IMR-90 (cell line): ENCODE measurements around the gene PLCH2. TPM values are rescaled to one million over a fixed set of nuclear protein-coding genes. Genes with fewer than 3 reads are reported as not detected.

Experiments used
- ATAC-seq: fragments of 200-7000 bp; cut with Tn5 transposase; 2 replicates; pipeline ENCODE4 v1.9.1; 2020; ENCODE audit warnings: low read depth, mild to moderate bottlenecking, moderate library complexity
- BruUV-seq: library from RNA; stranded (reverse); fragments of 400-500 nt; replicated peaks from 2 replicates; lab custom pipeline; 2021; lab: Mats Ljungman, UMichigan
- CTCF ChIA-PET: fragments of 300-600 bp; formaldehyde crosslinking; extraction: SDS; loops from one replicate; lab custom pipeline; 2021; ENCODE audit warnings: antibody characterized with exemption; lab: Yijun Ruan, JAX
- POLR2A ChIA-PET: fragments of 300-600 bp; sonication (Branson Sonifier 250); formaldehyde crosslinking; loops from one replicate; lab custom pipeline; 2022; ENCODE audit warnings: antibody characterized with exemption; ENCODE audit not compliant: unreplicated experiment; lab: Charles Lee
- DNase-seq: peaks from one replicate; pipeline ENCODE4 v3.0.0; 2013
- H2AFZ ChIP-seq: replicated peaks from 2 replicates; pipeline ENCODE3; 2013; ENCODE audit warnings: low read length, mild to moderate bottlenecking; ENCODE audit not compliant: poor library complexity
- H2AK5ac ChIP-seq: 2 replicates; pipeline ENCODE4 v1.6.1; 2013; ENCODE audit warnings: low read depth, low read length, inconsistent platforms
- H2AK9ac ChIP-seq: replicated peaks from 2 replicates; pipeline ENCODE3; 2013; ENCODE audit warnings: mild to moderate bottlenecking, low read depth, low read length, moderate library complexity; ENCODE audit not compliant: poor library complexity
- H2BK120ac ChIP-seq: 2 replicates; pipeline ENCODE4 v1.6.1; 2013; ENCODE audit warnings: low read depth, low read length, inconsistent platforms
- H2BK15ac ChIP-seq: 3 replicates; pipeline ENCODE4 v1.6.1; 2013; ENCODE audit warnings: low read depth, low read length, inconsistent platforms
- H2BK20ac ChIP-seq: 2 replicates; pipeline ENCODE4 v1.6.1; 2013; ENCODE audit warnings: low read depth, mild to moderate bottlenecking, inconsistent platforms, low read length, moderate library complexity
- H2BK5ac ChIP-seq: 2 replicates; pipeline ENCODE4 v1.6.1; 2013; ENCODE audit warnings: mild to moderate bottlenecking, low read depth, low read length, inconsistent platforms; ENCODE audit not compliant: poor library complexity, severe bottlenecking
- H3K14ac ChIP-seq: replicated peaks from 2 replicates; pipeline ENCODE4 v1.6.1; 2013; ENCODE audit warnings: low read depth, low read length, inconsistent platforms
- H3K18ac ChIP-seq: 2 replicates; pipeline ENCODE4 v1.6.1; 2013; ENCODE audit warnings: low read depth, low read length, control low read depth
- H3K23ac ChIP-seq: 2 replicates; pipeline ENCODE4 v1.6.1; 2013; ENCODE audit warnings: low read depth, low read length, inconsistent platforms
- H3K27ac ChIP-seq: 2 replicates; pipeline ENCODE4 v1.5.1; 2013; ENCODE audit warnings: mild to moderate bottlenecking, control low read depth, low read length; ENCODE audit not compliant: insufficient read depth
- H3K27me3 ChIP-seq: 2 replicates; pipeline ENCODE4 v1.6.1; 2013; ENCODE audit warnings: low read length; ENCODE audit not compliant: control insufficient read depth, insufficient read depth
- H3K36me3 ChIP-seq: 2 replicates; pipeline ENCODE4 v1.6.1; 2013; ENCODE audit warnings: low read length, mixed read lengths; ENCODE audit not compliant: control insufficient read depth, insufficient read depth
- H3K4ac ChIP-seq: 2 replicates; pipeline ENCODE4 v1.6.1; 2013; ENCODE audit warnings: low read depth, low read length, inconsistent platforms
- H3K4me1 ChIP-seq: 2 replicates; pipeline ENCODE4 v1.6.1; 2013; ENCODE audit warnings: low read length, mixed read lengths; ENCODE audit not compliant: control insufficient read depth, insufficient read depth
- H3K4me2 ChIP-seq: 2 replicates; pipeline ENCODE4 v1.6.1; 2013; ENCODE audit warnings: low read depth, mild to moderate bottlenecking, control low read depth, low read length, moderate library complexity
- H3K4me3 ChIP-seq: 2 replicates; pipeline ENCODE4 v1.5.1; 2013; ENCODE audit warnings: low read depth, mild to moderate bottlenecking, control low read depth, low read length, moderate library complexity; ENCODE audit not compliant: insufficient read depth
- H3K56ac ChIP-seq: 2 replicates; pipeline ENCODE4 v1.6.1; 2013; ENCODE audit warnings: low read length, inconsistent platforms; ENCODE audit not compliant: insufficient read depth; ENCODE audit errors: extremely low read depth
- H3K79me1 ChIP-seq, 2 experiments: 2 replicates each; pipeline ENCODE4 v1.6.1; 2013; ENCODE audit warnings: low read length in 2 of 2, inconsistent platforms in 1 of 2, low read depth in 1 of 2
- H3K9ac ChIP-seq: 2 replicates; pipeline ENCODE4 v1.6.1; 2013; ENCODE audit warnings: low read depth, low read length, control low read depth
- H3K9me1 ChIP-seq: 2 replicates; pipeline ENCODE4 v1.6.1; 2013; ENCODE audit warnings: low read length, inconsistent platforms; ENCODE audit not compliant: insufficient read depth
- H3K9me3 ChIP-seq: 2 replicates; pipeline ENCODE4 v1.6.1; 2013; ENCODE audit warnings: low read length; ENCODE audit not compliant: control insufficient read depth, insufficient read depth
- H4K20me1 ChIP-seq: 2 replicates; pipeline ENCODE4 v1.6.1; 2013; ENCODE audit warnings: low read length, inconsistent platforms; ENCODE audit not compliant: insufficient read depth
- H4K5ac ChIP-seq: 2 replicates; pipeline ENCODE4 v1.6.1; 2013; ENCODE audit warnings: mild to moderate bottlenecking, low read depth, low read length, control low read depth
- H4K8ac ChIP-seq, 2 experiments: 2 replicates each; pipeline ENCODE4 v1.6.1; 2013; ENCODE audit warnings: low read depth in 2 of 2, low read length in 2 of 2, control low read depth in 1 of 2, inconsistent platforms in 1 of 2
- H4K91ac ChIP-seq: 2 replicates; pipeline ENCODE4 v1.6.1; 2013; ENCODE audit warnings: low read depth, low read length, inconsistent platforms; ENCODE audit not compliant: insufficient read depth
- BHLHE40 ChIP-seq: fragments of 150-350 bp; IDR thresholded peaks from 2 replicates; pipeline ENCODE4 v1.6.1; 2016; ENCODE audit warnings: mild to moderate bottlenecking, low read depth, low read length
- FOS ChIP-seq: fragments of 150-350 bp; IDR thresholded peaks from 2 replicates; pipeline ENCODE4 v1.6.1; 2016; ENCODE audit warnings: low read depth, low read length
- POLR2A ChIP-seq: IDR thresholded peaks from 2 replicates; pipeline ENCODE4 v1.6.1; 2012; ENCODE audit warnings: mild to moderate bottlenecking, low read depth, low read length
- USF2 ChIP-seq: fragments of 150-350 bp; IDR thresholded peaks from 2 replicates; pipeline ENCODE4 v1.6.1; 2017; ENCODE audit warnings: mild to moderate bottlenecking, antibody characterized with exemption, low read length, low read depth
- WGBS, 2 experiments: methylation state at CpG; one replicate each; pipeline versions ENCODE4 v1.1.5 to v1.1.7; 2013; ENCODE audit warnings: missing lambda C conversion rate in 2 of 2; ENCODE audit not compliant: insufficient read length in 1 of 2; ENCODE audit errors: extremely low coverage in 2 of 2; 5-methylcytosine and 5-hydroxymethylcytosine counted together
- dilution Hi-C: fragments of 300-500 bp; cut with HindIII; formaldehyde crosslinking; loops from one replicate; pipeline ENCODE4 v1.14.3; 2018; ENCODE audit warnings: low sequenced_read_pairs; ENCODE audit not compliant: unreplicated experiment
- in situ Hi-C: fragments of 300-500 bp; cut with MboI; formaldehyde crosslinking; loops from 3 replicates; pipeline ENCODE4 v1.14.3; 2019; ENCODE audit warnings: low sequenced_read_pairs, inconsistent platforms, mixed read lengths
- intact Hi-C: fragments of 100-400 bp; cut with micrococcal nuclease; formaldehyde crosslinking; loops from 2 replicates; pipeline ENCODE4 v1.10.0; 2022
- polyA plus RNA-seq, 3 experiments: library from polyadenylated mRNA; depleted of rRNA; stranded (reverse); fragments of >200 nt; gene quantifications; 2 replicates each; pipeline ENCODE4 v1.2.3, GENCODE V29; 2012; ENCODE audit warnings: low replicate concordance in 1 of 3
- total RNA-seq: library from RNA; depleted of rRNA; stranded (reverse); fragments of >200 nt; gene quantifications from 2 replicates; pipeline ENCODE4 v1.2.3, GENCODE V29; 2012

PLCH2 gene
- total and polyA plus RNA-seq, 2 of the 4 experiments (the other 2 are of a cell fraction): 0.18 to 1.9 TPM

DNA sequence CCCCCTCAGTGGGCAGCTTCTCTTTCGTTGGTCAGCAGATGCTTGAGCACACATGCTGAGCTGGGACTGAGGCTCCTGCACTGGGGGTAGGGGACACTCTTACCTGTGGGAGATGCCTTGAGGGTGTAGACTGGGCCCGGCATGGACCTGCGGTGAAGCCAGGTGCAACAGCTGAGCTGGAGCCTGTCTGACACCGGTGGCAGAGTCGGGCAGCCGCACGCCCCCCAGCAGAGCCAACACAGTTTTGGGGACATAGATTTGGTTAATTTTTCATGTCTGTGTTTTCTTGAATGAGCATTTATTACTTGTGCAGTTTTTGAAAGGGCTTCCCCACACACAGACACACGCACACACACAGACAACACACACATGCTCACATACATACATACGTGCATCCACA is 59.9 kb downstream of the PLCH2 start:
- H3K4me3 ChIP-seq: no peak overlapping the region
- no peak overlapping the region for H3K27ac ChIP-seq
- intact Hi-C loops (no loop called here), in situ Hi-C loops (loop anchor here (25.0 kb wide), 1 partner anchor 349 kb away; the partner anchor contains the start of gene FAAP20), dilution Hi-C loops (no loop called here)
- no peak overlapping the region for H2BK5ac ChIP-seq
- no peak overlapping the region for H3K18ac ChIP-seq
- TF ChIP-seq USF2 (no peak), FOS (no peak), POLR2A (no peak), BHLHE40 (no peak)
- ChIA-PET POLR2A (no interaction called here), CTCF (interaction anchor here (1.3 kb wide), 1 partner anchor 10 kb away, joined by 3 read pairs; the partner anchor contains the start of gene PANK4)
- H2AK5ac ChIP-seq: peak overlapping the region; percentile 37
- no TSS peak for BruUV-seq
- H3K14ac ChIP-seq: no peak overlapping the region
- no peak overlapping the region for H3K56ac ChIP-seq
- H4K20me1 ChIP-seq: no peaks in the 10 kb centered on the region
- ATAC-seq (no peak), DNase-seq (no peak)
- peaks cover 9% of the 10 kb centered on the region for H3K9me1 ChIP-seq
- no peaks in the 10 kb centered on the region for H3K36me3 ChIP-seq
- no peak overlapping the region; the same call in 2 of the 3 replicates for H2BK15ac ChIP-seq
- H3K27me3 ChIP-seq: peaks cover 5% of the 10 kb centered on the region; the same call in 1 of the 2 replicates
- WGBS, 2 experiments: 83% methylated on average over 1 of the region's 9 CpGs; no CpG with 5 or more reads in 1 of the 2 experiments
- H3K4me1 ChIP-seq: peaks cover 12% of the 10 kb centered on the region
- no peaks in the 10 kb centered on the region for H3K79me1 ChIP-seq
- no peak overlapping the region for H4K5ac ChIP-seq
- peak overlapping the region; percentile 84 for H2AFZ ChIP-seq
- no peak overlapping the region for H3K9ac ChIP-seq
- no peak overlapping the region for H3K23ac ChIP-seq
- no peaks in the 10 kb centered on the region for H3K9me3 ChIP-seq
- peak overlapping the region; percentile 81 for H2AK9ac ChIP-seq
- peak overlapping the region in 1 of 2 experiments; percentile 25; a peak in 1 of 4 replicates for H4K8ac ChIP-seq
- H2BK20ac ChIP-seq: no peak overlapping the region
- no peak overlapping the region for H4K91ac ChIP-seq
- peak overlapping the region; percentile 77; the same call in 1 of the 2 replicates for H3K4ac ChIP-seq
- peak overlapping the region; percentile 75; the same call in 1 of the 2 replicates for H2BK120ac ChIP-seq
- H3K4me2 ChIP-seq: no peak overlapping the region
